ENCODE results near the gene TRAF3. TPM values are rescaled to one million over a fixed set of nuclear protein-coding genes. Genes with fewer than 3 reads are reported as not detected.
A peak's percentile ranks its signal among the peaks of the same experiment; 100 is the strongest.

TRAF3 gene
- total RNA-seq, 2 donors from 2014 or later = 20.8 to 26.0 TPM

- Histone ChIP-seq H3K4me1 (no peaks in the 10 kb centered on the region), H3K9me3 (no peaks in the 10 kb centered on the region), H3K36me3 (no peaks in the 10 kb centered on the region), H3K27me3 (no peaks in the 10 kb centered on the region), H3K27ac (no peak overlapping the region), H3K4me3 (no peak overlapping the region), H3K9ac (ENCODE audit: low read depth in 2 of 2, low read length in 2 of 2) (no peak overlapping the region)
- intact Hi-C loops (cut with DNase I) = no loop called here
- no peak for TF ChIP-seq CTCF (IDR thresholded peaks at IDR 0.05)
- no peak for DNase-seq
Measured at GRCh38 chr14:102770147-102771123, 6.8 kb upstream of the TRAF3 start.

DNA sequence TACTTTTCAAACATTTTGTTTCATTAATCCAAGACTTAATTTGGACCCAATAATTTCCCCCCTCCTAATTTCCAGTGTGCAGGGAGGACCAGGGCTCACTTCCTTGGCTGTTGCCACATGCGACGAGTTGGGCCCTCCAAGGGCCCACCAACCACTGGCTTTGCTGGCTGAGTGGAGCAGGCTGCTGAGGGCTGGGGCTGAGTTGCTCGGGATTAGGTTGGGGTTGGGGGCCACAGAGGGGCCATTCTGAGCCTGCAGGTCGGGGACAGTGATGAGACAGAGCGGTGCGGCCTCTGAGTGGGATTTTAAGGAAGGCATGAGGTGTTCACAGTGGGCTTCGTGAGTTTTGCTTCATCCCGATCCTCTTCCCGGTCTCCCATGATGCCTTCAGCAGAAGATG is 6.1 kb upstream of the TRAF3 start:
- no peak overlapping the region for H3K4me3 ChIP-seq
- H3K27ac ChIP-seq = no peak overlapping the region
- no peaks in the 10 kb centered on the region for H3K4me1 ChIP-seq
- H3K27me3 ChIP-seq = no peaks in the 10 kb centered on the region
- H3K9ac ChIP-seq (ENCODE audit: low read depth in 2 of 2, low read length in 2 of 2) = no peak overlapping the region
- DNase-seq = no peak
- H3K9me3 ChIP-seq = no peaks in the 10 kb centered on the region
- intact Hi-C loops (cut with DNase I) = no loop called here
- no peaks in the 10 kb centered on the region for H3K36me3 ChIP-seq
- no peak for TF ChIP-seq CTCF (IDR thresholded peaks at IDR 0.05)

DNA sequence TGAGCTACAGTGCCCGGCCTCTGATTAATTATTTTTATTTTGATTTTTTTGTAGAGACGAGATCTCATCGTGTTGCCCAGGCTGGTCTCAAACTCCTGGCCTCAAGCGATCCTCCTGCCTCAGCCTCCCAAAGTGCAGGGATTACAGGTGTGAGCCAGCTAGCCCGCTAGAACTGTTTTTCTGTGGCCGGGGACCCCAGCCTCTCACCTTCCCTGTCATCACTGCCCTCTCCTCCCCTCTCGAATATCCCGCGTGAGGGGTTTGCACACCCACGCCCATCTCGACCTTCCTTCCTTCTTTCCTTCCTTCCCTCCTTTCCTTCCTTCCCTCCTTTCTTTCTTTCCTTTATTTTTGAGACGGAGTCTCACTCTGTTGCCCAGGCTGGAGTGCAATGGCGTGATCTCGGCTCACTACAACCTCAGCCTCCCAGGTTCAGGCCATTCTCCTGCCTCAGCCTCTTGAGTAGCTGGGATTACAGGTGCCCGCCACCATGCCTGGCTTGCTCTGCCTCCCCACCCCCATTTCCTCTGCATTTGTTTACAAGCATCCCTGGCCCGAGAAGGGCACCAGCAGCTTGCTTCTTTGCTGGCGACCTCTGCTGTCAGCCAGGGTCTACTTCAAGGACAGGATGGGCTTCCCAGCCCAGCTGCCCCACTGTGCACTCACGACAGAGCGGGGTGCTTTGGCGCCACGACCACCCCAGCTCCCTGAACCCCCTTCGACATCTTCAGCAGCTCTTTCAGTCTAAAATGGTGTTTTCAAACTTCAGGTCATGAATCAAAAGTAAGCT is 4.3 kb upstream of the TRAF3 start:
- Histone ChIP-seq H3K9me3 (no peaks in the 10 kb centered on the region), H3K4me1 (no peaks in the 10 kb centered on the region), H3K36me3 (no peaks in the 10 kb centered on the region), H3K27ac (no peak overlapping the region), H3K27me3 (no peaks in the 10 kb centered on the region), H3K9ac (ENCODE audit: low read depth in 2 of 2, low read length in 2 of 2) (no peak overlapping the region), H3K4me3 (no peak overlapping the region)
- TF ChIP-seq CTCF (IDR thresholded peaks at IDR 0.05) = no peak
- intact Hi-C loops (cut with DNase I) = no loop called here
- no peak for DNase-seq

- Histone ChIP-seq H3K36me3 (no peaks in the 10 kb centered on the region), H3K4me3 (no peak overlapping the region), H3K27ac (no peak overlapping the region), H3K9me3 (no peaks in the 10 kb centered on the region), H3K27me3 (no peaks in the 10 kb centered on the region), H3K9ac (ENCODE audit: low read depth in 2 of 2, low read length in 2 of 2) (no peak overlapping the region), H3K4me1 (no peaks in the 10 kb centered on the region)
- peak; percentile 72 for TF ChIP-seq CTCF (IDR thresholded peaks at IDR 0.05)
- intact Hi-C loops (cut with DNase I) = loop anchor here (5.0 kb wide), 2 partner anchors 82 to 143 kb away; no protein-coding TSS in a partner anchor
- DNase-seq = peak; percentile 72
Measured at GRCh38 chr14:102774391-102775153, 2.7 kb upstream of the TRAF3 start.
